GM12878 (cell line): ENCODE data around the gene MYRFL. TPM values are rescaled to one million over a fixed set of nuclear protein-coding genes. Genes with fewer than 3 reads are reported as not detected.

ENCODE experiments used
- ATAC-seq: fragments of 200-7000 bp; cut with Tn5 transposase; 3 replicates; pipeline ENCODE4 v1.9.1; 2020; ENCODE audit warnings: mild to moderate bottlenecking, moderate library complexity
- BruUV-seq: library from RNA; stranded (reverse); fragments of 400-500 nt; replicated peaks from 2 replicates; lab custom pipeline; 2021; lab: Mats Ljungman, UMichigan
- CTCF ChIA-PET: fragments of 300-600 bp; sonication (Branson Sonifier 250); formaldehyde crosslinking; extraction: SDS; loops from one replicate; lab custom pipeline; 2021; ENCODE audit warnings: inconsistent platforms; lab: Yijun Ruan, JAX
- POLR2A ChIA-PET: fragments of 350-600 bp; formaldehyde crosslinking; extraction: SDS; loops from one replicate; lab custom pipeline; 2021; ENCODE audit warnings: inconsistent platforms; lab: Charles Lee
- RAD21 ChIA-PET: fragments of 300-600 bp; sonication (Branson Sonifier 250); formaldehyde crosslinking; loops from one replicate; lab custom pipeline; 2023; ENCODE audit warnings: antibody characterized with exemption; ENCODE audit not compliant: unreplicated experiment; lab: Charles Lee
- SMC1A ChIA-PET: fragments of 300-600 bp; sonication (Branson Sonifier 250); formaldehyde crosslinking; loops from one replicate; lab custom pipeline; 2023; ENCODE audit not compliant: unreplicated experiment, uncharacterized antibody; lab: Charles Lee
- DNase-seq: peaks from one replicate; pipeline ENCODE4 v3.0.0-alpha.2; 2011; ENCODE audit warnings: low read depth, low spot score
- FAIRE-seq: peaks from 3 replicates; lab custom pipeline; 2011; peaks lifted over from hg19 to GRCh38; lab: Jason Lieb, UNC
- H2AFZ ChIP-seq: 2 replicates; pipeline ENCODE4 v1.6.0; 2011; ENCODE audit warnings: low read depth, low read length, control low read depth; ENCODE audit not compliant: control insufficient read depth
- H3K27ac ChIP-seq: 2 replicates; pipeline ENCODE4 v1.5.1; 2011; ENCODE audit warnings: control low read depth; ENCODE audit not compliant: control insufficient read depth, insufficient read depth
- H3K27me3 ChIP-seq, 2 experiments: replicated peaks in 1 of 2; 2 replicates each; pipeline versions ENCODE4 v1.6.0 to v1.6.1; 2011; ENCODE audit warnings: low read length in 1 of 2; ENCODE audit not compliant: control insufficient read depth in 2 of 2, insufficient read depth in 2 of 2
- H3K36me3 ChIP-seq, 2 experiments: 2 replicates each; pipeline ENCODE4 v1.5.1; 2011; ENCODE audit warnings: low read length in 1 of 2; ENCODE audit not compliant: control insufficient read depth in 2 of 2, insufficient read depth in 2 of 2
- H3K4me1 ChIP-seq: 2 replicates; pipeline ENCODE4 v1.6.1; 2011; ENCODE audit warnings: mild to moderate bottlenecking, low read length, moderate library complexity, mixed read lengths; ENCODE audit not compliant: control insufficient read depth, insufficient read depth
- H3K4me2 ChIP-seq: 2 replicates; pipeline ENCODE4 v1.6.0; 2011; ENCODE audit warnings: control low read depth; ENCODE audit not compliant: control insufficient read depth, insufficient read depth
- H3K4me3 ChIP-seq: fragments of 200-600 bp; sonication (generic); 2 replicates; pipeline ENCODE4 v1.5.1; 2016
- H3K79me2 ChIP-seq: 2 replicates; pipeline ENCODE4 v1.6.0; 2011; ENCODE audit warnings: low read length; ENCODE audit not compliant: control insufficient read depth, insufficient read depth
- H3K9ac ChIP-seq: 2 replicates; pipeline ENCODE4 v1.8.0; 2011; ENCODE audit warnings: low read length, control low read depth, mixed read lengths; ENCODE audit not compliant: control insufficient read depth, insufficient read depth
- H3K9me3 ChIP-seq: replicated peaks from 3 replicates; pipeline ENCODE4 v1.5.1; 2011; ENCODE audit warnings: mild to moderate bottlenecking, low read length; ENCODE audit not compliant: control insufficient read depth, insufficient read depth
- H4K20me1 ChIP-seq: 2 replicates; pipeline ENCODE4 v1.6.0; 2011; ENCODE audit not compliant: control insufficient read depth, insufficient read depth
- ASH2L ChIP-seq: fragments of 300-600, 200-600 bp; sonication (generic); IDR thresholded peaks from 2 replicates; pipeline ENCODE4 v1.6.1; 2017; ENCODE audit warnings: low read depth, mild to moderate bottlenecking, borderline replicate concordance
- CBX3 ChIP-seq: fragments of 200-600 bp; sonication (generic); IDR thresholded peaks from 2 replicates; pipeline ENCODE4 v1.6.1; 2016; ENCODE audit warnings: low read depth, borderline replicate concordance
- CEBPB ChIP-seq, 2 experiments: fragments of 150-350 bp in 1 of 2; IDR thresholded peaks; 2 replicates each; pipeline ENCODE4 v1.6.1; 2012 to 2014; ENCODE audit warnings: low read depth in 2 of 2, low read length in 2 of 2, borderline replicate concordance in 1 of 2, inconsistent platforms in 1 of 2
- CREM ChIP-seq: IDR thresholded peaks from 2 replicates; pipeline ENCODE4 v1.6.1; 2014; ENCODE audit warnings: antibody characterized with exemption, low read depth
- GATAD2B ChIP-seq: fragments of 450-650 bp; conservative IDR thresholded peaks from 2 replicates; pipeline ENCODE4 v1.6.1; 2017; ENCODE audit warnings: low read depth, mild to moderate bottlenecking, moderate library complexity
- NRF1 ChIP-seq: conservative IDR thresholded peaks from 2 replicates; pipeline ENCODE4 v1.6.1; 2011; ENCODE audit warnings: mild to moderate bottlenecking, low read depth, low read length, improper control_type of control experiment
- POLR2AphosphoS5 ChIP-seq: IDR thresholded peaks from 2 replicates; pipeline ENCODE4 v1.6.1; 2011; ENCODE audit warnings: mild to moderate bottlenecking, low read length, inconsistent platforms
- SIX5 ChIP-seq: IDR thresholded peaks from 2 replicates; pipeline ENCODE4 v1.6.1; 2011; ENCODE audit warnings: mild to moderate bottlenecking, low read depth, low read length, moderate library complexity; ENCODE audit not compliant: severe bottlenecking
- SMAD1 ChIP-seq: fragments of 450-650 bp; IDR thresholded peaks from 2 replicates; pipeline ENCODE4 v1.6.1; 2018; ENCODE audit warnings: mild to moderate bottlenecking, low read depth; ENCODE audit not compliant: partially characterized antibody
- SMC3 ChIP-seq: IDR thresholded peaks from 2 replicates; pipeline ENCODE4 v1.6.1; 2011; ENCODE audit warnings: low read length, improper control_type of control experiment, borderline replicate concordance
- ZNF207 ChIP-seq: fragments of 450-650 bp; IDR thresholded peaks from 2 replicates; pipeline ENCODE4 v1.6.1; 2014; ENCODE audit warnings: antibody characterized with exemption, mild to moderate bottlenecking, borderline replicate concordance
- ZNF24 ChIP-seq: fragments of 450-650 bp; IDR thresholded peaks from 2 replicates; pipeline ENCODE4 v1.6.1; 2017; ENCODE audit warnings: antibody characterized with exemption, mild to moderate bottlenecking
- WGBS: methylation state at CpG from one replicate; pipeline ENCODE4 v1.1.6; 2016; ENCODE audit warnings: low lambda C conversion rate; ENCODE audit not compliant: insufficient replicate concordance, insufficient coverage; ENCODE audit errors: missing lambda C conversion rate; 5-methylcytosine and 5-hydroxymethylcytosine counted together
- in situ Hi-C: fragments of 300-500 bp; cut with MboI; formaldehyde crosslinking; loops from 9 replicates; pipeline ENCODE4 v1.14.3; 2018; ENCODE audit warnings: mixed read lengths
- intact Hi-C: fragments of 100-400 bp; cut with micrococcal nuclease; formaldehyde crosslinking; loops from one replicate; pipeline ENCODE4 v1.14.2; 2022; ENCODE audit not compliant: unreplicated experiment
- polyA plus RNA-seq, 11 experiments: library from polyadenylated mRNA; depleted of rRNA in 4 of 11; unstranded in 6 of 11; stranded (reverse) in 5 of 11; fragments of >200 nt; fragmentation: Nextera tagmentation in 4 of 11; fragmentation: Illumina TruSeq in 1 of 11; extraction: Ambion mirVana in 4 of 11; extraction: Trizol in 1 of 11; gene quantifications; 1 replicate in 1 of 11; 2 replicates in 10 of 11; pipeline versions ENCODE4 v1.2.1 to v1.2.3, GENCODE V29; 2011 to 2016; ENCODE audit warnings: inconsistent platforms in 2 of 11, missing spikeins in 2 of 11, low read depth in 1 of 11
- total RNA-seq, 4 experiments: library from RNA; depleted of rRNA in 3 of 4; stranded (reverse); fragments of >200 nt in 3 of 4; fragmentation: Illumina TruSeq in 1 of 4; extraction: Trizol in 1 of 4; gene quantifications; 2 replicates each; pipeline versions ENCODE4 v1.2.1 to v1.2.3, GENCODE V29; 2013 to 2021
- TF ChIP-seq, protein P1 (sequence below): IDR thresholded peaks from 2 replicates; pipeline ENCODE4 v1.6.1; 2011; ENCODE audit warnings: borderline replicate concordance, low read depth, mild to moderate bottlenecking, moderate library complexity, low read length; ENCODE audit not compliant: insufficient read depth, poor library complexity, severe bottlenecking
- TF ChIP-seq, protein P2 (sequence below): IDR thresholded peaks from 2 replicates; pipeline ENCODE4 v1.6.1; 2011; ENCODE audit warnings: borderline replicate concordance, low read depth, mild to moderate bottlenecking, moderate library complexity, mixed read lengths, low read length; ENCODE audit not compliant: insufficient read depth; ENCODE audit errors: extremely low read length

MYRFL gene
- total and polyA plus RNA-seq, 10 of the 15 experiments (the other 5 are each of a cell fraction or from before 2014, with no cell fraction given), result 0.24 to 1.8 (median 0.64) TPM

DNA sequence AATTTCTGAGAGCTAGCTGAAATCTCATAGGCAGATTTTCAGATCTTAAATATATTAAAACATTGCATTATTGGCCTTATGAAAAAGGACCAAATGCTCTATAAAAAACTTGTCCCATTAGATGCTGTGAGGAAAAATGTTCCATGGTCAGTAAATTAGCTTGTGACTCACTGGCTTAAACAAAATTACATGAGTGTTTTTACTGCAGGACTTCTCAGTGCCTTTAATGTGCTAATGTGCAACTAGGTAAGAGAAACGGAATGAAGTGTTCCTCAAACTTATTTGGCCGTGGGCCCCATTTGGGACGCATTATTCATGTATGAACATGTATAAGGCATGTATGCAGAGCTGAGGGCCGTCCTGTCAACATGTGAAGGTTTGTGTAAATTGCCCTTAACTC, 41.7 kb downstream of the MYRFL start:
- TF ChIP-seq SIX5 (no peak), CEBPB (IDR thresholded peaks at IDR 0.05; ENCODE audit: borderline replicate concordance in 1 of 2, low read depth in 2 of 2, low read length in 2 of 2) (no peak), SMC3 (no peak), CBX3 (no peak), POLR2AphosphoS5 (no peak), NRF1 (no peak), ZNF207 (no peak), ASH2L (no peak), GATAD2B (no peak), SMAD1 (no peak), ZNF24 (no peak), CREM (no peak)
- TF ChIP-seq, protein P1, sequence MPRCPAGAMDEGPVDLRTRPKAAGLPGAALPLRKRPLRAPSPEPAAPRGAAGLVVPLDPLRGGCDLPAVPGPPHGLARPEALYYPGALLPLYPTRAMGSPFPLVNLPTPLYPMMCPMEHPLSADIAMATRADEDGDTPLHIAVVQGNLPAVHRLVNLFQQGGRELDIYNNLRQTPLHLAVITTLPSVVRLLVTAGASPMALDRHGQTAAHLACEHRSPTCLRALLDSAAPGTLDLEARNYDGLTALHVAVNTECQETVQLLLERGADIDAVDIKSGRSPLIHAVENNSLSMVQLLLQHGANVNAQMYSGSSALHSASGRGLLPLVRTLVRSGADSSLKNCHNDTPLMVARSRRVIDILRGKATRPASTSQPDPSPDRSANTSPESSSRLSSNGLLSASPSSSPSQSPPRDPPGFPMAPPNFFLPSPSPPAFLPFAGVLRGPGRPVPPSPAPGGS, result no peak
- TF ChIP-seq, protein P2, sequence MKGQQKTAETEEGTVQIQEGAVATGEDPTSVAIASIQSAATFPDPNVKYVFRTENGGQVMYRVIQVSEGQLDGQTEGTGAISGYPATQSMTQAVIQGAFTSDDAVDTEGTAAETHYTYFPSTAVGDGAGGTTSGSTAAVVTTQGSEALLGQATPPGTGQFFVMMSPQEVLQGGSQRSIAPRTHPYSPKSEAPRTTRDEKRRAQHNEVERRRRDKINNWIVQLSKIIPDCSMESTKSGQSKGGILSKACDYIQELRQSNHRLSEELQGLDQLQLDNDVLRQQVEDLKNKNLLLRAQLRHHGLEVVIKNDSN, result no peak
- TF ChIP-seq, all 136 proteins: peak for 0
- no peaks in the 10 kb centered on the region for H3K4me1 ChIP-seq
- H4K20me1 ChIP-seq, result no peaks in the 10 kb centered on the region
- 53% methylated on average over 4 of the region's 4 CpGs for WGBS
- no peak overlapping the region for H3K4me2 ChIP-seq
- in situ Hi-C loops, result no loop called here
- H3K79me2 ChIP-seq, result no peaks in the 10 kb centered on the region
- ChIA-PET POLR2A (no interaction called here), RAD21 (no interaction called here), CTCF (interaction anchor here (1.3 to 1.4 kb wide), 2 partner anchors 13 to 15 kb away, joined by 3 to 5 read pairs; no protein-coding TSS in a partner anchor), SMC1A (interaction anchor here (1.6 kb wide), 1 partner anchor 8 kb away, joined by 4 read pairs; no protein-coding TSS in a partner anchor)
- BruUV-seq, result no TSS peak
- FAIRE-seq (no peak), ATAC-seq (no peak), DNase-seq (no peak)
- no peak overlapping the region for H3K9ac ChIP-seq
- H3K27ac ChIP-seq, result no peak overlapping the region
- no peaks in the 10 kb centered on the region for H3K36me3 ChIP-seq
- intact Hi-C loops, result no loop called here
- no peaks in the 10 kb centered on the region for H3K27me3 ChIP-seq
- H3K4me3 ChIP-seq, result no peak overlapping the region
- H2AFZ ChIP-seq, result no peak overlapping the region
- no peaks in the 10 kb centered on the region for H3K9me3 ChIP-seq
